HepG2 (cell line): ENCODE data around the gene GPR22. TPM values are rescaled to one million over a fixed set of nuclear protein-coding genes. Genes with fewer than 3 reads are reported as not detected.

Experiments
- ATAC-seq: fragments of 200-7000 bp; cut with Tn5 transposase; 3 replicates; pipeline ENCODE4 v1.9.1; 2020; ENCODE audit warnings: mild to moderate bottlenecking, moderate library complexity
- BruUV-seq: library from RNA; stranded (reverse); fragments of 400-500 nt; replicated peaks from 2 replicates; lab custom pipeline; 2021; lab: Mats Ljungman, UMichigan
- CTCF ChIA-PET: fragments of 300-600 bp; formaldehyde crosslinking; extraction: SDS; loops from one replicate; lab custom pipeline; 2021; ENCODE audit warnings: low total read pairs, inconsistent platforms, low intra/inter-chr PET ratio; lab: Yijun Ruan, JAX
- POLR2A ChIA-PET: fragments of 350-600 bp; sonication (Branson Sonifier 250); formaldehyde crosslinking; loops from one replicate; lab custom pipeline; 2020; ENCODE audit warnings: antibody characterized with exemption, inconsistent platforms; lab: Yijun Ruan, JAX
- DNase-seq: peaks from one replicate; pipeline ENCODE4 v3.0.0-alpha.2; 2015; ENCODE audit warnings: low spot score
- FAIRE-seq: peaks from 3 replicates; lab custom pipeline; 2011; peaks lifted over from hg19 to GRCh38; lab: Jason Lieb, UNC
- H2AFZ ChIP-seq: one replicate; pipeline ENCODE4 v1.6.1; 2011; ENCODE audit warnings: low read length, inconsistent platforms
- H3K27ac ChIP-seq: fragments of 300-600 bp; 3 replicates; pipeline ENCODE4 v1.8.0; 2011; ENCODE audit warnings: mixed run types, mild to moderate bottlenecking, mixed read lengths, low read length, inconsistent platforms; ENCODE audit not compliant: insufficient read depth; ENCODE audit errors: extremely low read length
- H3K27me3 ChIP-seq, 2 experiments: fragments of 200-600 bp in 1 of 2; 2 replicates in 1 of 2; 3 replicates in 1 of 2; pipeline versions ENCODE4 v1.6.0 to v1.8.0; 2011; ENCODE audit warnings: low read length in 2 of 2, mild to moderate bottlenecking in 2 of 2, moderate library complexity in 2 of 2, inconsistent platforms in 1 of 2; ENCODE audit not compliant: insufficient read depth in 2 of 2, control insufficient read depth in 1 of 2
- H3K36me3 ChIP-seq, 2 experiments: fragments of 200-600 bp in 1 of 2; replicated peaks in 1 of 2; 2 replicates in 1 of 2; 3 replicates in 1 of 2; pipeline versions ENCODE4 v1.5.1 to v1.8.0; 2011; ENCODE audit warnings: low read length in 2 of 2, inconsistent platforms in 1 of 2; ENCODE audit not compliant: insufficient read depth in 2 of 2, control insufficient read depth in 1 of 2
- H3K4me1 ChIP-seq: 2 replicates; pipeline ENCODE4 v1.5.1; 2012; ENCODE audit warnings: low read length, inconsistent platforms; ENCODE audit not compliant: insufficient read depth
- H3K4me2 ChIP-seq: 2 replicates; pipeline ENCODE4 v1.6.0; 2011; ENCODE audit warnings: low read depth, low read length, inconsistent platforms
- H3K4me3 ChIP-seq, 3 experiments: fragments of 200-600 bp in 1 of 3; sonication (generic), shearing (Covaris generic) in 1 of 3; replicated peaks in 1 of 3; 2 replicates each; pipeline ENCODE4 v1.5.1; 2011 to 2016; ENCODE audit warnings: low read length in 3 of 3, inconsistent platforms in 2 of 3, low read depth in 2 of 3, mild to moderate bottlenecking in 2 of 3, control low read depth in 1 of 3, mixed read lengths in 1 of 3; ENCODE audit not compliant: insufficient read depth in 1 of 3
- H3K79me2 ChIP-seq: one replicate; pipeline ENCODE4 v1.6.1; 2011; ENCODE audit warnings: low read length, inconsistent platforms; ENCODE audit not compliant: insufficient read depth
- H3K9ac ChIP-seq: 2 replicates; pipeline ENCODE4 v1.6.0; 2011; ENCODE audit warnings: mild to moderate bottlenecking, low read depth, low read length, inconsistent platforms; ENCODE audit not compliant: insufficient read depth
- H3K9me3 ChIP-seq: 2 replicates; pipeline ENCODE4 v1.5.1; 2012; ENCODE audit warnings: mild to moderate bottlenecking, low read length
- H4K20me1 ChIP-seq: 2 replicates; pipeline ENCODE4 v1.6.0; 2011; ENCODE audit warnings: inconsistent platforms, mild to moderate bottlenecking, low read length, moderate library complexity; ENCODE audit not compliant: insufficient read depth
- ATF4 ChIP-seq, 2 experiments: fragments of 450-650 bp in 1 of 2; sonication (generic) in 1 of 2; formaldehyde crosslinking; IDR thresholded peaks; 2 replicates each; pipeline versions ENCODE4 v1.5.0 to v1.8.0; 2020 to 2022; ENCODE audit warnings: mild to moderate bottlenecking in 1 of 2, missing genetic modification reagents in 1 of 2
- BORCS8-MEF2B ChIP-seq: sonication (generic); formaldehyde crosslinking; IDR thresholded peaks from 2 replicates; pipeline ENCODE4 v1.8.0; 2022; ENCODE audit warnings: mild to moderate bottlenecking, missing genetic modification reagents
- CBX2 ChIP-seq, 2 experiments: fragments of 200-600 bp in 1 of 2; sonication (generic); formaldehyde crosslinking in 1 of 2; IDR thresholded peaks; 2 replicates each; pipeline versions ENCODE4 v1.7.0 to v1.8.1; 2018 to 2022; ENCODE audit warnings: low read depth in 2 of 2, low read length in 1 of 2, mild to moderate bottlenecking in 1 of 2, missing genetic modification reagents in 1 of 2
- HHEX ChIP-seq: IDR thresholded peaks from 2 replicates; pipeline ENCODE4 v1.6.1; 2016; ENCODE audit warnings: control low read depth
- HMG20A ChIP-seq: IDR thresholded peaks from 2 replicates; pipeline ENCODE4 v1.6.1; 2016; ENCODE audit warnings: borderline replicate concordance
- KDM3A ChIP-seq: IDR thresholded peaks from 2 replicates; pipeline ENCODE4 v1.6.1; 2018; ENCODE audit warnings: low read depth, missing compliant biosample characterization
- MEIS2 ChIP-seq: sonication (generic); formaldehyde crosslinking; IDR thresholded peaks from 2 replicates; pipeline ENCODE4 v1.9.0; 2021; ENCODE audit warnings: mild to moderate bottlenecking, missing genetic modification reagents
- MTF1 ChIP-seq: sonication (generic); formaldehyde crosslinking; IDR thresholded peaks from 2 replicates; pipeline ENCODE4 v1.5.0; 2020; ENCODE audit warnings: missing genetic modification reagents
- NR3C1 ChIP-seq: sonication (generic); formaldehyde crosslinking; IDR thresholded peaks from 2 replicates; pipeline ENCODE4 v1.4.0; 2020; ENCODE audit warnings: missing genetic modification reagents
- POGZ ChIP-seq: sonication (generic); formaldehyde crosslinking; IDR thresholded peaks from 2 replicates; pipeline ENCODE4 v1.4.0; 2020; ENCODE audit warnings: mild to moderate bottlenecking, missing genetic modification reagents
- TOE1 ChIP-seq: sonication (generic); formaldehyde crosslinking; IDR thresholded peaks from 2 replicates; pipeline ENCODE4 v1.4.0; 2020; ENCODE audit warnings: mild to moderate bottlenecking, missing genetic modification reagents
- ZNF101 ChIP-seq: sonication (generic); formaldehyde crosslinking; IDR thresholded peaks from 2 replicates; pipeline ENCODE4 v1.4.0; 2020; ENCODE audit warnings: mild to moderate bottlenecking, low read depth, missing genetic modification reagents, borderline replicate concordance
- ZNF446 ChIP-seq: sonication (generic); formaldehyde crosslinking; IDR thresholded peaks from 2 replicates; pipeline ENCODE4 v1.5.0; 2020; ENCODE audit warnings: mild to moderate bottlenecking, missing genetic modification reagents
- ZNF451 ChIP-seq: sonication (generic); formaldehyde crosslinking; IDR thresholded peaks from 2 replicates; pipeline ENCODE4 v1.5.0; 2020; ENCODE audit warnings: mild to moderate bottlenecking, missing genetic modification reagents
- in situ Hi-C: cut with HindIII; loops from 2 replicates; pipeline ENCODE4 v1.10.0; 2017; ENCODE audit warnings: low pct_unique_long_range_greater_than_20kb; ENCODE audit not compliant: extremely low pct_ligation_motif_present
- intact Hi-C: fragments of 100-400 bp; cut with micrococcal nuclease; formaldehyde crosslinking; loops from one replicate; pipeline ENCODE4 v1.10.0; 2022; ENCODE audit not compliant: unreplicated experiment
- polyA plus RNA-seq, 8 experiments: library from polyadenylated mRNA; depleted of rRNA in 3 of 8; stranded (reverse) in 7 of 8; unstranded in 1 of 8; fragments of >200 nt; fragmentation: Illumina TruSeq in 4 of 8; extraction: Trizol in 4 of 8; gene quantifications; 2 replicates each; pipeline versions ENCODE4 v1.2.1 to v1.2.3, GENCODE V29; 2011 to 2016; ENCODE audit warnings: low read depth in 4 of 8, missing spikeins in 1 of 8, mixed read lengths in 1 of 8; ENCODE audit not compliant: insufficient read depth in 1 of 8
- total RNA-seq, 5 experiments: library from RNA; depleted of rRNA; stranded (reverse); fragments of >200 nt; fragmentation: Illumina TruSeq; extraction: Trizol; gene quantifications; 2 replicates each; pipeline ENCODE4 v1.2.3, GENCODE V29; 2016; ENCODE audit warnings: low read depth in 1 of 5

GPR22 gene
- total and polyA plus RNA-seq, 2 of the 13 experiments (the other 11 are each of a cell fraction or from before 2014, with no cell fraction given) = not detected

GRCh38 chr7:107430057-107430456 lies 39.8 kb upstream of the GPR22 start:
- POLR2A ChIA-PET = no interaction called here
- DNase-seq (no peak), ATAC-seq (no peak), FAIRE-seq (no peak)
- no peak overlapping the region for H3K27ac ChIP-seq
- no peaks in the 10 kb centered on the region for H3K9me3 ChIP-seq
- H3K36me3 ChIP-seq = peaks cover 0 to 8% of the 10 kb centered on the region in 2 experiments; a peak in 1 of 5 replicates
- no peaks in the 10 kb centered on the region for H3K27me3 ChIP-seq
- intact Hi-C loops = no loop called here
- H3K79me2 ChIP-seq = no peaks in the 10 kb centered on the region
- in situ Hi-C loops = no loop called here
- BruUV-seq = TSS peak; percentile 23
- no peaks in the 10 kb centered on the region for H4K20me1 ChIP-seq
- H3K4me2 ChIP-seq = no peak overlapping the region
- CTCF ChIA-PET = no interaction called here
- no peak overlapping the region for H2AFZ ChIP-seq
- no peak overlapping the region for H3K4me3 ChIP-seq
- no peak overlapping the region for H3K9ac ChIP-seq
- TF ChIP-seq BORCS8-MEF2B (CRISPR knock-in tag) = no peak
- no peak for TF ChIP-seq ZNF101 (CRISPR knock-in tag)
- no peak for TF ChIP-seq MEIS2 (CRISPR knock-in tag)
- TF ChIP-seq HMG20A (CRISPR knock-in tag) = no peak
- no peak for TF ChIP-seq ZNF451 (CRISPR knock-in tag)
- TF ChIP-seq POGZ (CRISPR knock-in tag) = no peak
- TF ChIP-seq HHEX (CRISPR knock-in tag) = no peak
- TF ChIP-seq NR3C1 (CRISPR knock-in tag) = no peak
- TF ChIP-seq TOE1 = no peak
- no peak for TF ChIP-seq CBX2 (IDR thresholded peaks at IDR 0.05; ENCODE audit: low read depth, low read length)
- TF ChIP-seq CBX2 (CRISPR knock-in tag; IDR thresholded peaks at IDR 0.05; ENCODE audit: low read depth) = no peak
- TF ChIP-seq ZNF446 (CRISPR knock-in tag) = no peak
- TF ChIP-seq ATF4 (CRISPR knock-in tag; IDR thresholded peaks at IDR 0.05) = no peak
- TF ChIP-seq MTF1 (CRISPR knock-in tag) = no peak
- no peak for TF ChIP-seq KDM3A (CRISPR knock-in tag)
- TF ChIP-seq, all 625 proteins: peak for 0
- H3K4me1 ChIP-seq = no peaks in the 10 kb centered on the region
